ENCODE data around the gene SLC12A6.

DNA sequence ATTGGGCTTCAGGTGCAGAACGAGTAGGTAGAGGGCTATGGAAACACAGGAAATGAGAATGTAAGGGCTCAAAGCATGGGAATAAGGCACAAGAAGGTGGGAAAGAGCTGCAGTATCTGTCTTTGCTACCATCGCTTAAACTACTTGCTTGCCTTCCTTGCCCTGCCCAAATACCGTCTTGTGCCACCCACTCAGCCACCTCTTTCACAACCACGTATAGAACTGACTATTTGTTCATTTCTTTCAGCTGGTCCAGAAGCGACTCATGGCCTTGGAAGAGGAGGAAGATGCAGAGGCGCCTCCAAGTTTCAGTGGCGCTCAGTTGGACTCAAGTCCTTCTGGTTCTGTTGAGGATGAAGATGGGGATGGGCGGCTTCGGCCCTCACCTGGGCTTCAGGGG is 17.7 kb upstream of the SLC12A6 start:
- TF ChIP-seq ZNF266 (tag by site-specific recombination; IDR thresholded peaks at IDR 0.05; ENCODE audit: low read depth) (no peak), SCRT2 (tag by site-specific recombination; IDR thresholded peaks at IDR 0.05) (no peak), HOXA7 (CRISPR knock-in tag; IDR thresholded peaks at IDR 0.05; ENCODE audit: borderline replicate concordance) (no peak), MZF1 (tag by site-specific recombination; IDR thresholded peaks at IDR 0.05; ENCODE audit: borderline replicate concordance) (no peak), ZNF530 (tag by site-specific recombination; IDR thresholded peaks at IDR 0.05; ENCODE audit: low read depth) (no peak), ZNF274 (IDR thresholded peaks at IDR 0.05; ENCODE audit: low read length) (no peak), ZNF274 (tag by site-specific recombination; IDR thresholded peaks at IDR 0.05; ENCODE audit: borderline replicate concordance) (no peak), SCRT1 (tag by site-specific recombination; IDR thresholded peaks at IDR 0.05; ENCODE audit: borderline replicate concordance) (no peak), ZNF138 (tag by site-specific recombination; IDR thresholded peaks at IDR 0.05; ENCODE audit: borderline replicate concordance) (no peak), ZBTB48 (tag by site-specific recombination; IDR thresholded peaks at IDR 0.05) (no peak), ZNF302 (tag by site-specific recombination; IDR thresholded peaks at IDR 0.05; ENCODE audit: low read depth) (no peak)
- TF ChIP-seq, protein P1, sequence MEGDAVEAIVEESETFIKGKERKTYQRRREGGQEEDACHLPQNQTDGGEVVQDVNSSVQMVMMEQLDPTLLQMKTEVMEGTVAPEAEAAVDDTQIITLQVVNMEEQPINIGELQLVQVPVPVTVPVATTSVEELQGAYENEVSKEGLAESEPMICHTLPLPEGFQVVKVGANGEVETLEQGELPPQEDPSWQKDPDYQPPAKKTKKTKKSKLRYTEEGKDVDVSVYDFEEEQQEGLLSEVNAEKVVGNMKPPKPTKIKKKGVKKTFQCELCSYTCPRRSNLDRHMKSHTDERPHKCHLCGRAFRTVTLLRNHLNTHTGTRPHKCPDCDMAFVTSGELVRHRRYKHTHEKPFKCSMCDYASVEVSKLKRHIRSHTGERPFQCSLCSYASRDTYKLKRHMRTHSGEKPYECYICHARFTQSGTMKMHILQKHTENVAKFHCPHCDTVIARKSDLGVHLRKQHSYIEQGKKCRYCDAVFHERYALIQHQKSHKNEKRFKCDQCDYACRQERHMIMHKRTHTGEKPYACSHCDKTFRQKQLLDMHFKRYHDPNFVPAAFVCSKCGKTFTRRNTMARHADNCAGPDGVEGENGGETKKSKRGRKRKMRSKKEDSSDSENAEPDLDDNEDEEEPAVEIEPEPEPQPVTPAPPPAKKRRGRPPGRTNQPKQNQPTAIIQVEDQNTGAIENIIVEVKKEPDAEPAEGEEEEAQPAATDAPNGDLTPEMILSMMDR (tag by site-specific recombination; IDR thresholded peaks at IDR 0.05): no peak
- TF ChIP-seq, protein P2, sequence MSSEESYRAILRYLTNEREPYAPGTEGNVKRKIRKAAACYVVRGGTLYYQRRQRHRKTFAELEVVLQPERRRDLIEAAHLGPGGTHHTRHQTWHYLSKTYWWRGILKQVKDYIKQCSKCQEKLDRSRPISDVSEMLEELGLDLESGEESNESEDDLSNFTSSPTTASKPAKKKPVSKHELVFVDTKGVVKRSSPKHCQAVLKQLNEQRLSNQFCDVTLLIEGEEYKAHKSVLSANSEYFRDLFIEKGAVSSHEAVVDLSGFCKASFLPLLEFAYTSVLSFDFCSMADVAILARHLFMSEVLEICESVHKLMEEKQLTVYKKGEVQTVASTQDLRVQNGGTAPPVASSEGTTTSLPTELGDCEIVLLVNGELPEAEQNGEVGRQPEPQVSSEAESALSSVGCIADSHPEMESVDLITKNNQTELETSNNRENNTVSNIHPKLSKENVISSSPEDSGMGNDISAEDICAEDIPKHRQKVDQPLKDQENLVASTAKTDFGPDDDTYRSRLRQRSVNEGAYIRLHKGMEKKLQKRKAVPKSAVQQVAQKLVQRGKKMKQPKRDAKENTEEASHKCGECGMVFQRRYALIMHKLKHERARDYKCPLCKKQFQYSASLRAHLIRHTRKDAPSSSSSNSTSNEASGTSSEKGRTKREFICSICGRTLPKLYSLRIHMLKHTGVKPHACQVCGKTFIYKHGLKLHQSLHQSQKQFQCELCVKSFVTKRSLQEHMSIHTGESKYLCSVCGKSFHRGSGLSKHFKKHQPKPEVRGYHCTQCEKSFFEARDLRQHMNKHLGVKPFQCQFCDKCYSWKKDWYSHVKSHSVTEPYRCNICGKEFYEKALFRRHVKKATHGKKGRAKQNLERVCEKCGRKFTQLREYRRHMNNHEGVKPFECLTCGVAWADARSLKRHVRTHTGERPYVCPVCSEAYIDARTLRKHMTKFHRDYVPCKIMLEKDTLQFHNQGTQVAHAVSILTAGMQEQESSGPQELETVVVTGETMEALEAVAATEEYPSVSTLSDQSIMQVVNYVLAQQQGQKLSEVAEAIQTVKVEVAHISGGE (tag by site-specific recombination; conservative IDR thresholded peaks at IDR 0.05; ENCODE audit: low read depth): no peak
- TF ChIP-seq, protein P3, sequence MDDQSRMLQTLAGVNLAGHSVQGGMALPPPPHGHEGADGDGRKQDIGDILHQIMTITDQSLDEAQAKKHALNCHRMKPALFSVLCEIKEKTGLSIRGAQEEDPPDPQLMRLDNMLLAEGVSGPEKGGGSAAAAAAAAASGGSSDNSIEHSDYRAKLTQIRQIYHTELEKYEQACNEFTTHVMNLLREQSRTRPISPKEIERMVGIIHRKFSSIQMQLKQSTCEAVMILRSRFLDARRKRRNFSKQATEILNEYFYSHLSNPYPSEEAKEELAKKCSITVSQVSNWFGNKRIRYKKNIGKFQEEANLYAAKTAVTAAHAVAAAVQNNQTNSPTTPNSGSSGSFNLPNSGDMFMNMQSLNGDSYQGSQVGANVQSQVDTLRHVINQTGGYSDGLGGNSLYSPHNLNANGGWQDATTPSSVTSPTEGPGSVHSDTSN (CRISPR knock-in tag; IDR thresholded peaks at IDR 0.05): no peak
- TF ChIP-seq, protein P4, sequence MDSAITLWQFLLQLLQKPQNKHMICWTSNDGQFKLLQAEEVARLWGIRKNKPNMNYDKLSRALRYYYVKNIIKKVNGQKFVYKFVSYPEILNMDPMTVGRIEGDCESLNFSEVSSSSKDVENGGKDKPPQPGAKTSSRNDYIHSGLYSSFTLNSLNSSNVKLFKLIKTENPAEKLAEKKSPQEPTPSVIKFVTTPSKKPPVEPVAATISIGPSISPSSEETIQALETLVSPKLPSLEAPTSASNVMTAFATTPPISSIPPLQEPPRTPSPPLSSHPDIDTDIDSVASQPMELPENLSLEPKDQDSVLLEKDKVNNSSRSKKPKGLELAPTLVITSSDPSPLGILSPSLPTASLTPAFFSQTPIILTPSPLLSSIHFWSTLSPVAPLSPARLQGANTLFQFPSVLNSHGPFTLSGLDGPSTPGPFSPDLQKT (IDR thresholded peaks at IDR 0.05; ENCODE audit: borderline replicate concordance, low read depth, low read length): no peak
